Measurements from ENCODE around the gene DNAH3. TPM values are rescaled to one million over a fixed set of nuclear protein-coding genes. Genes with fewer than 3 reads are reported as not detected.

DNAH3 gene
- total and polyA plus RNA-seq, 2 of the 8 experiments (the other 6 are each of a cell fraction or from before 2014, with no cell fraction given), result 0.57 to 0.71 TPM

DNA sequence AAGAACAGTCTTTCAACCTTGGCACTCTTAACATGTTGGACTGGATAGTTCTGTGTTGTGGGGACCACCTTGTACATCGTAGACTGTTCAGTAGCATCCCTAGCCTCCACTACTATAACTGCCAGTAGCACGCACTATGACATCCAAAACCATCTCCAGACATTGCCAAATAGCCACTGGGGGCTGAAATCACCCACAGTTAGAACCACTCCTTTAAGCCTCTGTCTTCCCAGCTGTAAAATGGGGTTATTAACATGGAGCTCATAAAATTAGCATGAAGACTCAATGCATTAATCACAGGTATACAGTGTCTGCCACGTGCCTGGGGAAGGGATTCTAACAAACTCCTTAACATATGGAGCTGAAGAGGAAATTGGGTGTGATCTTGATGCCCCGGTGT is 200.4 kb downstream of the DNAH3 start (continued):
- TF ChIP-seq EP300 (IDR thresholded peaks at IDR 0.05; ENCODE audit: borderline replicate concordance in 1 of 2, low read depth in 2 of 2, low read length in 2 of 2) (no peak), HDAC6 (IDR thresholded peaks at IDR 0.05; ENCODE audit: low read depth, low read length) (no peak), POLR2AphosphoS5 (IDR thresholded peaks at IDR 0.05; ENCODE audit: low read depth, low read length) (no peak), FOSL1 (IDR thresholded peaks at IDR 0.05; ENCODE audit: insufficient read depth, low read depth, low read length) (no peak), TBP (IDR thresholded peaks at IDR 0.05; ENCODE audit: low read depth, low read length) (no peak), TAF1 (IDR thresholded peaks at IDR 0.05; ENCODE audit: low read depth, low read length) (no peak), KDM5A (IDR thresholded peaks at IDR 0.05; ENCODE audit: low read length) (no peak)

All from H1 (cell line).